ENCODE results near the gene PPL.

DNA sequence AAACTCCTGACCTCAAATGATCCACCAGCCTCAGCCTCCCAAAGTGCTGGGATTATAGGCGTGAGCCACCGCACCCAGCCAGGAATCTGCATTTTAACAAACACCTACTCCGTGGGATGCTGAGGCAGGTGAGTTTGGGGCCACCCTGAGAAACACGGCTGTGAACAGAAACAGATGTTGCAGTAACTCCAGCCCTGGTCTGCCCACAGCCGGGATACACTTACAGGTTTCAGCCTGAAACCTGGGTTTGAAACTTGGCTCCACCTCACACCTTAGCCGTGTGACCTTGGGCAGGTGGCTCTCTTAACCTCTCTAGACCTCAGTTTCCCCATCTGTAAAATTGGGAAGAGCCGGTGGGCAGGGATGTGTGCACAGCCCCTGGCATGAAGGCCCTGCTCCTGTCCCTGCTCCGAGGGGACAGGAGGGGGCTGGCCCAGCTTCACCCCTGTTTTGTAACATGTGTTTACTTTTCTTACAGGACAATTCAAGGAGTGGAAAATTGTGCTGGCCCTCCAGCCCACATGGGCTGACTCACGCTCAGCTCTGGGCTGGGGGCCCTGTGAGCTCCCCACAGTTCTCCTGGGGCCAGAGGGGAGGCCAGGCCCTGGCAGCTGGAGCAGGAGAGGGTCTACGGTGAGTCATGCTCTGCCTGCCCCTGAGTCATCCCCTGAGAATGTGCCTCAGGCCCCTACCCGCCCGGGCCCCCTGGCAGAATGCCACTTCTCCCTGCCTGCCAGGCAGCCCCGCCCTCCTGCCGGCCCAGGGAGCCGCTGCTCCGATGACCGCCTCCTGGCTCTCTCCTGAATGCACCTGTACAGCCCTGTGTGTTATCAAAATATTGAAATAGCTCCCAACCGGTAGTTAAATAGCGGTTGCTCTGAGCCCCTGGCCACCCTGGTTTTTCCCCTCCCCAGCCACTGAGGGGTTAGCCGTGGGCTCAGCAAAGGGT, 7.7 kb upstream of the PPL start:
- no peak for TF ChIP-seq POLR2A (IDR thresholded peaks at IDR 0.05; ENCODE audit: control extremely low read depth in 1 of 2, low read depth in 2 of 2, low read length in 2 of 2)
- TF ChIP-seq, protein P1, sequence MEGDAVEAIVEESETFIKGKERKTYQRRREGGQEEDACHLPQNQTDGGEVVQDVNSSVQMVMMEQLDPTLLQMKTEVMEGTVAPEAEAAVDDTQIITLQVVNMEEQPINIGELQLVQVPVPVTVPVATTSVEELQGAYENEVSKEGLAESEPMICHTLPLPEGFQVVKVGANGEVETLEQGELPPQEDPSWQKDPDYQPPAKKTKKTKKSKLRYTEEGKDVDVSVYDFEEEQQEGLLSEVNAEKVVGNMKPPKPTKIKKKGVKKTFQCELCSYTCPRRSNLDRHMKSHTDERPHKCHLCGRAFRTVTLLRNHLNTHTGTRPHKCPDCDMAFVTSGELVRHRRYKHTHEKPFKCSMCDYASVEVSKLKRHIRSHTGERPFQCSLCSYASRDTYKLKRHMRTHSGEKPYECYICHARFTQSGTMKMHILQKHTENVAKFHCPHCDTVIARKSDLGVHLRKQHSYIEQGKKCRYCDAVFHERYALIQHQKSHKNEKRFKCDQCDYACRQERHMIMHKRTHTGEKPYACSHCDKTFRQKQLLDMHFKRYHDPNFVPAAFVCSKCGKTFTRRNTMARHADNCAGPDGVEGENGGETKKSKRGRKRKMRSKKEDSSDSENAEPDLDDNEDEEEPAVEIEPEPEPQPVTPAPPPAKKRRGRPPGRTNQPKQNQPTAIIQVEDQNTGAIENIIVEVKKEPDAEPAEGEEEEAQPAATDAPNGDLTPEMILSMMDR (IDR thresholded peaks at IDR 0.05; ENCODE audit: control extremely low read depth in 1 of 3, insufficient read depth in 1 of 3, low read depth in 1 of 3, low read length in 3 of 3), result no peak
- no peak for TF ChIP-seq CREB1 (IDR thresholded peaks at IDR 0.05)
- peak; percentile 78 for TF ChIP-seq BACH1 (IDR thresholded peaks at IDR 0.05; ENCODE audit: low read length)
- TF ChIP-seq, protein P2, sequence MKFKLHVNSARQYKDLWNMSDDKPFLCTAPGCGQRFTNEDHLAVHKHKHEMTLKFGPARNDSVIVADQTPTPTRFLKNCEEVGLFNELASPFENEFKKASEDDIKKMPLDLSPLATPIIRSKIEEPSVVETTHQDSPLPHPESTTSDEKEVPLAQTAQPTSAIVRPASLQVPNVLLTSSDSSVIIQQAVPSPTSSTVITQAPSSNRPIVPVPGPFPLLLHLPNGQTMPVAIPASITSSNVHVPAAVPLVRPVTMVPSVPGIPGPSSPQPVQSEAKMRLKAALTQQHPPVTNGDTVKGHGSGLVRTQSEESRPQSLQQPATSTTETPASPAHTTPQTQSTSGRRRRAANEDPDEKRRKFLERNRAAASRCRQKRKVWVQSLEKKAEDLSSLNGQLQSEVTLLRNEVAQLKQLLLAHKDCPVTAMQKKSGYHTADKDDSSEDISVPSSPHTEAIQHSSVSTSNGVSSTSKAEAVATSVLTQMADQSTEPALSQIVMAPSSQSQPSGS (IDR thresholded peaks at IDR 0.05; ENCODE audit: low read length), result no peak
- TF ChIP-seq HDAC2 (IDR thresholded peaks at IDR 0.05; ENCODE audit: borderline replicate concordance in 1 of 2, low read depth in 2 of 2, low read length in 2 of 2), result no peak
- no peak for TF ChIP-seq BRCA1 (IDR thresholded peaks at IDR 0.05; ENCODE audit: low read depth, low read length)
- no peak for TF ChIP-seq EGR1 (IDR thresholded peaks at IDR 0.05; ENCODE audit: borderline replicate concordance, low read depth, low read length)
- no peak for TF ChIP-seq SRF (IDR thresholded peaks at IDR 0.05; ENCODE audit: low read depth, low read length)
- no peak for TF ChIP-seq EP300 (IDR thresholded peaks at IDR 0.05; ENCODE audit: borderline replicate concordance in 1 of 2, low read depth in 2 of 2, low read length in 2 of 2)
- TF ChIP-seq, protein P3, sequence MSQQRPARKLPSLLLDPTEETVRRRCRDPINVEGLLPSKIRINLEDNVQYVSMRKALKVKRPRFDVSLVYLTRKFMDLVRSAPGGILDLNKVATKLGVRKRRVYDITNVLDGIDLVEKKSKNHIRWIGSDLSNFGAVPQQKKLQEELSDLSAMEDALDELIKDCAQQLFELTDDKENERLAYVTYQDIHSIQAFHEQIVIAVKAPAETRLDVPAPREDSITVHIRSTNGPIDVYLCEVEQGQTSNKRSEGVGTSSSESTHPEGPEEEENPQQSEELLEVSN (IDR thresholded peaks at IDR 0.05), result 0 out of 2 replicates have a peak, but pooled peaks have one; percentile 14
- TF ChIP-seq RFX5 (IDR thresholded peaks at IDR 0.05; ENCODE audit: borderline replicate concordance, low read depth, low read length), result no peak
- no peak for TF ChIP-seq RNF2 (IDR thresholded peaks at IDR 0.05; ENCODE audit: borderline replicate concordance, low read depth, low read length, missing control alignments, poor library complexity, severe bottlenecking)

Data from H1 (cell line).